ENCODE measurements around the gene CFB.

CFB gene

DNA sequence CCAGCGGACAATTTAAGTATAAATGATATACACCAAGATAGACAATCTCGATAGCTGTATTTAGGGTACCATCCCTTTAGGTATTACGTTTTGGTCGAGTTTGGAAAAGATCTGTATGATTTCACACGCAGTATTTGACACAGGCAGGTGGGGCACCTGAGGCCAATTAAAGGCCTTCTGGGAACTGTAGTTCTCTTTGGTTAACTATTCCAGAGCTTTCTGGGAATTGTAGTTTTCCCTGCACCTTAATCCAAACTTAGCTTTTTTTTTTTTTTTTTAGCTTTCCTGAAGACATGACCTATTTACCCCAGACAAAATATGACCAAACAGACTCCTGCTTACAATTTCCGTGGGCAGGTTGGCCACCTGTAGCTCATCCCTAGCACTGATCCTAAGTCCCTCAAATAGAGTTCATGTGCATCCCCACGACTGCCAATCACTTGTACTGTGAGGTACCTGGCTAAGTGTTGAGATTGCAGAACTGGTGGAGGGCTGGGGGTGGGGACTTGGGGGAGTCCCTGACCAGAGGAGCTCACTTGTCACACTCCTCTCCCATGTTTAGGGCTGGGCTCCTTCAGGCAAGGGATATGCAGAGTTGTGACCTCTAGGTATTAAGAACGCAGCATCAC is 47.4 kb upstream of the CFB start:
- H3K9me3 ChIP-seq (ENCODE audit: severe bottlenecking) = no peaks in the 10 kb centered on the region
- TF ChIP-seq, protein P1, sequence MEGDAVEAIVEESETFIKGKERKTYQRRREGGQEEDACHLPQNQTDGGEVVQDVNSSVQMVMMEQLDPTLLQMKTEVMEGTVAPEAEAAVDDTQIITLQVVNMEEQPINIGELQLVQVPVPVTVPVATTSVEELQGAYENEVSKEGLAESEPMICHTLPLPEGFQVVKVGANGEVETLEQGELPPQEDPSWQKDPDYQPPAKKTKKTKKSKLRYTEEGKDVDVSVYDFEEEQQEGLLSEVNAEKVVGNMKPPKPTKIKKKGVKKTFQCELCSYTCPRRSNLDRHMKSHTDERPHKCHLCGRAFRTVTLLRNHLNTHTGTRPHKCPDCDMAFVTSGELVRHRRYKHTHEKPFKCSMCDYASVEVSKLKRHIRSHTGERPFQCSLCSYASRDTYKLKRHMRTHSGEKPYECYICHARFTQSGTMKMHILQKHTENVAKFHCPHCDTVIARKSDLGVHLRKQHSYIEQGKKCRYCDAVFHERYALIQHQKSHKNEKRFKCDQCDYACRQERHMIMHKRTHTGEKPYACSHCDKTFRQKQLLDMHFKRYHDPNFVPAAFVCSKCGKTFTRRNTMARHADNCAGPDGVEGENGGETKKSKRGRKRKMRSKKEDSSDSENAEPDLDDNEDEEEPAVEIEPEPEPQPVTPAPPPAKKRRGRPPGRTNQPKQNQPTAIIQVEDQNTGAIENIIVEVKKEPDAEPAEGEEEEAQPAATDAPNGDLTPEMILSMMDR (IDR thresholded peaks at IDR 0.05; ENCODE audit: poor library complexity, severe bottlenecking) = no peak
- no peaks in the 10 kb centered on the region for H3K27me3 ChIP-seq (ENCODE audit: insufficient read depth, poor library complexity, severe bottlenecking)
- H3K4me3 ChIP-seq (ENCODE audit: severe bottlenecking) = peak overlapping the region; percentile 67
- peaks cover 4% of the 10 kb centered on the region for H3K4me1 ChIP-seq (ENCODE audit: insufficient read depth, poor library complexity, severe bottlenecking)
- H3K36me3 ChIP-seq (ENCODE audit: low read depth) = peaks cover 23% of the 10 kb centered on the region
- peak overlapping the region; percentile 58 for H3K27ac ChIP-seq (ENCODE audit: poor library complexity, severe bottlenecking)
- DNase-seq (ENCODE audit: low spot score) (no peak), ATAC-seq (ENCODE audit: low read depth) (peak; percentile 43)

DNA sequence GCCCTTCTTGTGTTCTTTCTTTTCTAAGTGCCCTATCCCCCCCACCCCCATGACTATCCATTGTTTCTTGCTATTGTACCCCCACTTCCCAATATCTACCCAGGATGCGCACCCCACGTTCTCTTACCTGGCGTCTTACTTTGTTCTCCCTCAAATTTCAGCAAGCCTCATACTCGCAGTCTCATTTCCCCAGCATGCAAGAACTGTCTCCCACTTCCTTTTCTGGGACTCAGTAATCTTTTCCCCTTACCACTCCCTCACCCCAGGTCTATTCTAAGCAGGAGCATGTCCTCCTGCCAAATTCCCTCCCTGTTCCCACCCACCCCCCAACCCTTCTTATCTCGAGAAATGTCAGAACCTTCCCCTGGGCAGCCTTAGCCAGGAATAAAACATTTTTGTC is 46.7 kb upstream of the CFB start:
- peaks cover 4% of the 10 kb centered on the region for H3K4me1 ChIP-seq (ENCODE audit: insufficient read depth, poor library complexity, severe bottlenecking)
- H3K27me3 ChIP-seq (ENCODE audit: insufficient read depth, poor library complexity, severe bottlenecking) = no peaks in the 10 kb centered on the region
- no peak overlapping the region for H3K27ac ChIP-seq (ENCODE audit: poor library complexity, severe bottlenecking)
- H3K9me3 ChIP-seq (ENCODE audit: severe bottlenecking) = no peaks in the 10 kb centered on the region
- H3K4me3 ChIP-seq (ENCODE audit: severe bottlenecking) = no peak overlapping the region
- no peak for ATAC-seq (ENCODE audit: low read depth)
- TF ChIP-seq, protein P1 (IDR thresholded peaks at IDR 0.05; ENCODE audit: poor library complexity, severe bottlenecking) = no peak
- peaks cover 19% of the 10 kb centered on the region for H3K36me3 ChIP-seq (ENCODE audit: low read depth)
- no peak for DNase-seq (ENCODE audit: low spot score)

DNA sequence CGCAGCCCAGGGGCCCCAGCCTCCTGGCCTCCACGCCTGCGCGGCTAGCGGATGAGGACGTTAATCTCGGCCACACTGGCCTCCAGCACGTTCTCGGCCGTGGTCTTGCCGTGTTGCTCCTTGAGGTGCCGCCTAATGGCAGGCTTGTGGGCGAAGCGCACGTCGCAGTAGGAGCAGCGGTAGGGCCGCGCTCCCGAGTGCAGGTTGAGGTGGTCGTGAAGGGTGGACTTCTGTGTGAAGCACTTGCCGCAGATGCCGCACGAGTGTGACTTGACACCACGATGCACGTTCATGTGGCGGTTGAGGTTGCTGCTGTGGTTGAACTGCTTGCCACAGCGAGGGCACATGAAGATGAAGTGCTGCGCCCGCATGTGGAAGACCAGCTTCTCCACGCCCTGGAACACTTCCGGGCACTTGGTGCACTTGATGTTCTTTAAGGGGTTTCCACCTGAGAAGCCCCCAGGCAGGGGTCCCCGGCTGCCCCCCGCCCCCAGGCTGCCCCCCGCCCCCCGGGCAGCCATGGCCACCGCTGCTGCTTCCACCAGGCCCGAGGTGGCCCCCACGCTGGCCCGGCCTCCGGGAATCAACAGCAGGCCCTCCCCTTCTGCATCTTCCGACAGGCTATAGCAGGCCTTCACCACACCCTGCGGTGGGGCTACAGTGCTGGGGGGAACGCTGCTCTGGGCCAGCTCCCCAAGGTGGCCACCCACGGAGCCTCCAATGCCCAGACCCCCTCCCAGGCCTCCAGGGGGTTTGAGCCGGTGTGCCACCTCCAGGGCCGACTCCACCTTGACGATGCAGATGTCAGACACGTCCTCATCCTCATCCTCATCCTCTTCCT is 45.8 kb upstream of the CFB start:
- Histone ChIP-seq H3K27me3 (ENCODE audit: insufficient read depth, poor library complexity, severe bottlenecking) (no peaks in the 10 kb centered on the region), H3K36me3 (ENCODE audit: low read depth) (peaks cover 10% of the 10 kb centered on the region), H3K4me3 (ENCODE audit: severe bottlenecking) (no peak overlapping the region), H3K9me3 (ENCODE audit: severe bottlenecking) (no peaks in the 10 kb centered on the region), H3K27ac (ENCODE audit: poor library complexity, severe bottlenecking) (no peak overlapping the region), H3K4me1 (ENCODE audit: insufficient read depth, poor library complexity, severe bottlenecking) (peaks cover 4% of the 10 kb centered on the region)
- no peak for DNase-seq (ENCODE audit: low spot score)
- ATAC-seq (ENCODE audit: low read depth) = no peak
- TF ChIP-seq, protein P1 (IDR thresholded peaks at IDR 0.05; ENCODE audit: poor library complexity, severe bottlenecking) = no peak

DNA sequence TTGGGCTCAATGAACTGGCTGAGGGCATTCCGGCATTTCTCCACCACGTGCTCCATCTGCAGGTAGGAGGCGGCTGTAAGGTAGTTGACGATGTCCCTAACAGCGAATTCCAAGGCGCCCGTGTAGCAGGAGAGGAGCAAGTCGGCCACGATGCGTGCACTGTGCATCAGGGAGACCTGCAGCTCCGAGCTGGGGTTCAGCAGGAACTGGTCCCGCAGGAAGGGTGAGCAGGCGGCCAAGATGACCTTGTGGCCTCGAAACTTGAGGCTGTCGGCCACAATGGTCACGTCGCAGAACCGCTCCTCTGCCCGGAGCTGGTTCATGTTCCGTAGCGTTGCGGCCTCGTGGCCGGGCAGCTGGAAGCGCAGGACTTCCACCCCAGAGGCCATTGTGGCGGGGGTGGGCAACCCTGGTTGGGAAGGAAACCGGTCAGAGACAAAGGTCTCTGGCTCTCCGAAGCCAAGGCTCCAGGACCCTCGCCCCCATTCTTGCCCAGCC is 44.9 kb upstream of the CFB start:
- DNase-seq (ENCODE audit: low spot score) (no peak), ATAC-seq (ENCODE audit: low read depth) (no peak)
- Histone ChIP-seq H3K27ac (ENCODE audit: poor library complexity, severe bottlenecking) (peak overlapping the region; percentile 68), H3K4me1 (ENCODE audit: insufficient read depth, poor library complexity, severe bottlenecking) (peaks cover 4% of the 10 kb centered on the region), H3K36me3 (ENCODE audit: low read depth) (peaks cover 1% of the 10 kb centered on the region; the same call in 1 of the 2 replicates), H3K4me3 (ENCODE audit: severe bottlenecking) (peak overlapping the region; percentile 36), H3K27me3 (ENCODE audit: insufficient read depth, poor library complexity, severe bottlenecking) (no peaks in the 10 kb centered on the region), H3K9me3 (ENCODE audit: severe bottlenecking) (no peaks in the 10 kb centered on the region)
- TF ChIP-seq, protein P1 (IDR thresholded peaks at IDR 0.05; ENCODE audit: poor library complexity, severe bottlenecking) = no peak
